ENCODE results near the gene ZNF813.

DNA sequence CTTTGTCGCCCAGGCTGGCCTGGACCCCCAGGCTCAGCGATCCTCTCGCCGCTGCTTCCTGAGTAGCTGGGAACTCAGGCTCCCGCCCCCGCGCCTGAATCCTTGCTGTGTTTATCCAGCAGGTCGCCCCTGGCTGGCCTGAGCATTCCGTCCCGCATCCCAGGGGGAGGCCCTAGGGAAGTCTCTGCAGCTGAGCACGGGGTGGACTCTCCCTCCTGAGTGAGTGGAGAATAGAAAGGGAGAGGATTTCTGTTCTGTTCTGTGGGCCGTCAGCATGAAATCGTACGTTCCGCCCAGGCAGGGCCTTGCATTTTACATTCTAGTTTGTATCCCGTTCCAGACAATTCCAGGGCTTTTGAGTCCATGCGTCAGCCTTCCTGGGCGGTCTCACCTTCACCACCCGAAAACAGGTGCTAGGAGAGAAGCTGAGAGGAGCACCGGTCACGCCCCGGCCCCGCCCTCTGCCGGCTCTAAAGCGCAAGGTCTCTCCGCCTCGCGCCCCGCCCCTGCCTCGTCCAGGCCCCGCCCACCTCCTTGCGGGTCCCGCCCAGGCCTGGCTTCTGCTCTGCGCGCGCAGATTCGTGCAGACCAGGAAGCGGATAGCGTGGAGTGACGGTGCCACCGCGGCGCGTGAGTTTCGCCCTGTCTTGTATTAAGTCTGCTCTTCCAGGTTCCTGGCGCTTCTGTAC is 36.0 kb upstream of the ZNF813 start, which contains the start of gene ZNF761:
- TF ChIP-seq, protein P1, sequence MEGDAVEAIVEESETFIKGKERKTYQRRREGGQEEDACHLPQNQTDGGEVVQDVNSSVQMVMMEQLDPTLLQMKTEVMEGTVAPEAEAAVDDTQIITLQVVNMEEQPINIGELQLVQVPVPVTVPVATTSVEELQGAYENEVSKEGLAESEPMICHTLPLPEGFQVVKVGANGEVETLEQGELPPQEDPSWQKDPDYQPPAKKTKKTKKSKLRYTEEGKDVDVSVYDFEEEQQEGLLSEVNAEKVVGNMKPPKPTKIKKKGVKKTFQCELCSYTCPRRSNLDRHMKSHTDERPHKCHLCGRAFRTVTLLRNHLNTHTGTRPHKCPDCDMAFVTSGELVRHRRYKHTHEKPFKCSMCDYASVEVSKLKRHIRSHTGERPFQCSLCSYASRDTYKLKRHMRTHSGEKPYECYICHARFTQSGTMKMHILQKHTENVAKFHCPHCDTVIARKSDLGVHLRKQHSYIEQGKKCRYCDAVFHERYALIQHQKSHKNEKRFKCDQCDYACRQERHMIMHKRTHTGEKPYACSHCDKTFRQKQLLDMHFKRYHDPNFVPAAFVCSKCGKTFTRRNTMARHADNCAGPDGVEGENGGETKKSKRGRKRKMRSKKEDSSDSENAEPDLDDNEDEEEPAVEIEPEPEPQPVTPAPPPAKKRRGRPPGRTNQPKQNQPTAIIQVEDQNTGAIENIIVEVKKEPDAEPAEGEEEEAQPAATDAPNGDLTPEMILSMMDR (conservative IDR thresholded peaks at IDR 0.05; ENCODE audit: low read length), result no peak
- TF ChIP-seq EZH2phosphoT487 (IDR thresholded peaks at IDR 0.05; ENCODE audit: borderline replicate concordance), result no peak

Data from Loucy (cell line).